B cell (primary cell): ENCODE data around the gene CTBP2. TPM values are rescaled to one million over a fixed set of nuclear protein-coding genes. Genes with fewer than 3 reads are reported as not detected.

Experiments used
- ATAC-seq: fragments of 200-7000 bp; cut with Tn5 transposase; one replicate; pipeline ENCODE4 v1.10.0; 2021; ENCODE audit warnings: low read depth, mild to moderate bottlenecking, moderate number of reproducible peaks, moderate library complexity
- CTCF ChIA-PET: fragments of 350-600 bp; sonication (Branson Sonifier 250); formaldehyde crosslinking; loops from one replicate; lab custom pipeline; 2021; ENCODE audit warnings: antibody characterized with exemption, inconsistent platforms; lab: Charles Lee
- POLR2A ChIA-PET: fragments of 350-600 bp; sonication (Branson Sonifier 250); formaldehyde crosslinking; loops from one replicate; lab custom pipeline; 2021; ENCODE audit warnings: antibody characterized with exemption; lab: Charles Lee
- DNase-seq: peaks from one replicate; pipeline ENCODE4 v3.0.0; 2013
- H2AFZ ChIP-seq: 2 replicates; pipeline ENCODE4 v1.6.1; 2012; ENCODE audit warnings: mild to moderate bottlenecking, low read depth, low read length; ENCODE audit not compliant: insufficient read depth, poor library complexity, severe bottlenecking
- H3K27ac ChIP-seq, 2 donors: 1 replicate in 1 of 2; 2 replicates in 1 of 2; pipeline ENCODE4 v1.5.1; 2012 to 2013; ENCODE audit warnings: low read length in 2 of 2, mild to moderate bottlenecking in 2 of 2, moderate library complexity in 1 of 2
- H3K27me3 ChIP-seq, 4 experiments: fragments of 200-600 bp in 1 of 4; sonication (generic) in 1 of 4; replicated peaks in 1 of 4; 1 replicate in 2 of 4; 2 replicates in 2 of 4; pipeline versions ENCODE4 v1.6.1 to v1.7.0; 2013 to 2016; ENCODE audit warnings: low read length in 3 of 4, mild to moderate bottlenecking in 2 of 4, mixed read lengths in 1 of 4, moderate library complexity in 1 of 4; ENCODE audit not compliant: insufficient read depth in 4 of 4, control insufficient read depth in 3 of 4; ENCODE audit errors: control extremely low read depth in 1 of 4
- H3K36me3 ChIP-seq, 2 experiments: replicated peaks in 1 of 2; 1 replicate in 1 of 2; 2 replicates in 1 of 2; pipeline versions ENCODE4 v1.6.1 to v1.7.1; 2013; ENCODE audit warnings: low read length in 1 of 2; ENCODE audit not compliant: insufficient read depth in 2 of 2, control insufficient read depth in 1 of 2; ENCODE audit errors: control extremely low read depth in 1 of 2, extremely low read depth in 1 of 2
- H3K4me1 ChIP-seq, 2 donors: fragments of 200-600 bp in 1 of 2; sonication (generic) in 1 of 2; 1 replicate in 1 of 2; 2 replicates in 1 of 2; pipeline versions ENCODE4 v1.5.1 to v1.6.1; 2013 to 2017; ENCODE audit warnings: low read length in 2 of 2; ENCODE audit not compliant: control insufficient read depth in 2 of 2, insufficient read depth in 2 of 2
- H3K4me2 ChIP-seq: replicated peaks from 2 replicates; pipeline ENCODE3; 2012; ENCODE audit warnings: mild to moderate bottlenecking, low read depth, low read length; ENCODE audit not compliant: poor library complexity, severe bottlenecking
- H3K4me3 ChIP-seq, 5 experiments: fragments of 200-600 bp in 1 of 5; sonication (generic) in 1 of 5; 1 replicate in 3 of 5; 2 replicates in 2 of 5; pipeline versions ENCODE4 v1.5.1 to v1.7.0; 2011 to 2016; ENCODE audit warnings: low read length in 4 of 5, mild to moderate bottlenecking in 4 of 5, low read depth in 2 of 5, control low read depth in 1 of 5, moderate library complexity in 1 of 5; ENCODE audit not compliant: insufficient read depth in 1 of 5; ENCODE audit errors: control extremely low read depth in 1 of 5, extremely low read depth in 1 of 5
- H3K79me2 ChIP-seq: fragments of 200-600 bp; sonication (generic); one replicate; pipeline ENCODE4 v1.6.0; 2016; ENCODE audit warnings: low read length; ENCODE audit not compliant: control insufficient read depth, insufficient read depth
- H3K9ac ChIP-seq: fragments of 200-600 bp; sonication (generic); 2 replicates; pipeline ENCODE4 v1.6.1; 2017; ENCODE audit warnings: mild to moderate bottlenecking, low read length, moderate library complexity
- H3K9me3 ChIP-seq, 3 donors: one replicate each; pipeline versions ENCODE4 v1.6.1 to v1.7.1; 2013; ENCODE audit warnings: low read length in 2 of 3; ENCODE audit not compliant: control insufficient read depth in 2 of 3, insufficient read depth in 1 of 3; ENCODE audit errors: control extremely low read depth in 1 of 3
- H4K20me1 ChIP-seq: 2 replicates; pipeline ENCODE4 v1.6.0; 2012; ENCODE audit warnings: mild to moderate bottlenecking, low read length; ENCODE audit not compliant: insufficient read depth, control insufficient read depth, poor library complexity, severe bottlenecking
- H3K27ac Mint-ChIP-seq: one replicate; pipeline ENCODE4 v1.8.0; 2021; ENCODE audit warnings: mixed read lengths
- H3K27me3 Mint-ChIP-seq: one replicate; pipeline ENCODE4 v1.8.0; 2021; ENCODE audit warnings: mixed read lengths
- H3K4me1 Mint-ChIP-seq: one replicate; pipeline ENCODE4 v1.8.0; 2021; ENCODE audit warnings: mixed read lengths
- H3K4me3 Mint-ChIP-seq: one replicate; pipeline ENCODE4 v1.8.0; 2021; ENCODE audit warnings: mixed read lengths
- H3K9me3 Mint-ChIP-seq: one replicate; pipeline ENCODE4 v1.8.0; 2022; ENCODE audit warnings: mixed read lengths; ENCODE audit not compliant: insufficient read depth
- EZH2 ChIP-seq: IDR thresholded peaks from 2 replicates; pipeline ENCODE4 v1.6.1; 2012; ENCODE audit warnings: borderline replicate concordance, low read depth, mild to moderate bottlenecking, moderate library complexity, low read length; ENCODE audit not compliant: insufficient read depth, poor library complexity, severe bottlenecking
- WGBS: methylation state at CpG from one replicate; pipeline ENCODE4 v1.1.5; 2013; ENCODE audit warnings: missing lambda C conversion rate; ENCODE audit not compliant: insufficient coverage; 5-methylcytosine and 5-hydroxymethylcytosine counted together
- intact Hi-C: fragments of 100-400 bp; cut with micrococcal nuclease; formaldehyde crosslinking; loops from one replicate; pipeline ENCODE4 v1.10.0; 2022
- polyA plus RNA-seq: library from polyadenylated mRNA; depleted of rRNA; stranded (reverse); fragments of >200 nt; gene quantifications from 2 replicates; pipeline ENCODE4 v1.2.3, GENCODE V29; 2012
- total RNA-seq, 2 donors: library from RNA; stranded (reverse); fragments of 120-200 nt in 1 of 2; gene quantifications; 1 replicate in 1 of 2; 2 replicates in 1 of 2; pipeline versions ENCODE4 v1.2.3 to v1.2.4, GENCODE V29; 2013 to 2022
- TF ChIP-seq, protein P1 (sequence below): fragments of 200-600 bp; IDR thresholded peaks from one replicate; pipeline ENCODE4 v1.8.0; 2022; ENCODE audit warnings: antibody characterized with exemption, mild to moderate bottlenecking

The CTBP2 gene
- total and polyA plus RNA-seq, 2 donors (not counting 1 experiment from before 2014, with no cell fraction given): 0.39 to 0.85 TPM

DNA sequence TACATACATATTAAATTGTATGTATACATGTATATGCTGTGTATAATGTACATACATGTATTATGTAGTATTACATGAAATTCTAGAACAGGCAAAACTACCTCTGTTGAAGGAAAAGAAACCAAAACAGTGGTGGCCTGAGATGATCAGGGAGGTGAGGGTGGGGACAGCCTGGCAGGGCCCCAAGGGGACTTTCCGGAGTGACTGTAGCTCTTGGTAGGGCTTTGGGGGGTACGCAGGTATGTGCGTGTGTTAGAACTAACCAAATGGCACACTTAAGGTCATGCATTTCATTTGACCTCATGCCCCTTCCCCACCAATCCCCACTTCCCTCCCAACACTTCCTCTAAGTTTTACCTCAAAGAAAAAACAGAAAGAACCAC is 31.3 kb downstream of the CTBP2 start:
- Mint-ChIP-seq H3K4me3 (no peak overlapping the region), H3K9me3 (no peaks in the 10 kb centered on the region), H3K27me3 (peaks cover 5% of the 10 kb centered on the region), H3K4me1 (no peaks in the 10 kb centered on the region), H3K27ac (no peak overlapping the region)
- H3K79me2 ChIP-seq: no peaks in the 10 kb centered on the region
- H3K27me3 ChIP-seq: no peaks in the 10 kb centered on the region
- no peaks in the 10 kb centered on the region for H4K20me1 ChIP-seq
- ATAC-seq: no peak
- H3K4me2 ChIP-seq: no peak overlapping the region
- POLR2A ChIA-PET: no interaction called here
- H3K4me3 ChIP-seq: no peak overlapping the region
- H3K4me1 ChIP-seq: no peaks in the 10 kb centered on the region
- H3K9ac ChIP-seq: no peak overlapping the region
- H3K36me3 ChIP-seq: no peaks in the 10 kb centered on the region
- H2AFZ ChIP-seq: no peak overlapping the region
- DNase-seq: no peak
- H3K27ac ChIP-seq: no peak overlapping the region
- CTCF ChIA-PET: no interaction called here
- TF ChIP-seq EZH2: no peak
- TF ChIP-seq, protein P1, sequence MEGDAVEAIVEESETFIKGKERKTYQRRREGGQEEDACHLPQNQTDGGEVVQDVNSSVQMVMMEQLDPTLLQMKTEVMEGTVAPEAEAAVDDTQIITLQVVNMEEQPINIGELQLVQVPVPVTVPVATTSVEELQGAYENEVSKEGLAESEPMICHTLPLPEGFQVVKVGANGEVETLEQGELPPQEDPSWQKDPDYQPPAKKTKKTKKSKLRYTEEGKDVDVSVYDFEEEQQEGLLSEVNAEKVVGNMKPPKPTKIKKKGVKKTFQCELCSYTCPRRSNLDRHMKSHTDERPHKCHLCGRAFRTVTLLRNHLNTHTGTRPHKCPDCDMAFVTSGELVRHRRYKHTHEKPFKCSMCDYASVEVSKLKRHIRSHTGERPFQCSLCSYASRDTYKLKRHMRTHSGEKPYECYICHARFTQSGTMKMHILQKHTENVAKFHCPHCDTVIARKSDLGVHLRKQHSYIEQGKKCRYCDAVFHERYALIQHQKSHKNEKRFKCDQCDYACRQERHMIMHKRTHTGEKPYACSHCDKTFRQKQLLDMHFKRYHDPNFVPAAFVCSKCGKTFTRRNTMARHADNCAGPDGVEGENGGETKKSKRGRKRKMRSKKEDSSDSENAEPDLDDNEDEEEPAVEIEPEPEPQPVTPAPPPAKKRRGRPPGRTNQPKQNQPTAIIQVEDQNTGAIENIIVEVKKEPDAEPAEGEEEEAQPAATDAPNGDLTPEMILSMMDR: no peak
- intact Hi-C loops: no loop called here
- H3K9me3 ChIP-seq: peaks cover 0 to 10% (median 0%) of the 10 kb centered on the region in 3 donors
- WGBS: 40% methylated on average over 2 of the region's 3 CpGs

DNA sequence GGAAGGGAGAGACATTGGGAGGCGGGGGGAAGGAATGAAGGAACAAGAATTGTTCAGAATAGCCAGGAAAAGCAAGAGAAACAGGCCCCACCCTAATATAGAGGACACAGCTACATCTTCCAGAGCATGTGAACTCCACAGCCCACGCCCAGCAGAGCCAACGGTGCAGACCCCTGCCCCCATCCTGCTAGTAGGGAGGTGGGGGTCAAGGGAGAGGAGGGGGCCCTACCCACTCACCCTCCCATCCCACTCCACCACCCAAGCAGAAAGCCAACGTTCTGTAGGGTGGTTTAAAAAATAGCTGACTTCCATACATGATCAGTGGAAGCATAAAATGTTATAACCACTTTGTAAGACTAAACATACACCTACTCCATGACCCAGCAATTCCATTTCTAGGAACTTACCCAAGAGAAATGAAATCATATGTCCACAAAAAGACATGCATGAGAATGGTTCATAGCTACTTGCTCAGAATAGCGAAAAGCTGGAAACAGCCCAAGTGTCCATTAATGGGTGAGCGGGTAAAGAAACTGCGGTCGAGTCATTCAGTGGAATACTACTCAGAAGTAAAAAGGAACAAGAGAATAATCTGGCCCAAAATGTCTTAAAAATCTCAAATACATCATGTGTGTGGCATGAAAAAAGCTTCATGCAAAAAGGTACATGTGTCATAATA is 31.8 kb downstream of the CTBP2 start:
- H3K4me1 ChIP-seq: no peaks in the 10 kb centered on the region
- H3K79me2 ChIP-seq: no peaks in the 10 kb centered on the region
- no peaks in the 10 kb centered on the region for H4K20me1 ChIP-seq
- DNase-seq: no peak
- H2AFZ ChIP-seq: no peak overlapping the region
- WGBS: 100% methylated on average over 2 of the region's 8 CpGs
- H3K9me3 ChIP-seq: peaks cover 0 to 10% (median 0%) of the 10 kb centered on the region in 3 donors
- H3K36me3 ChIP-seq: no peaks in the 10 kb centered on the region
- no peak overlapping the region for H3K27ac Mint-ChIP-seq
- H3K4me2 ChIP-seq: no peak overlapping the region
- POLR2A ChIA-PET: no interaction called here
- H3K9me3 Mint-ChIP-seq: no peaks in the 10 kb centered on the region
- no peaks in the 10 kb centered on the region for H3K27me3 ChIP-seq
- intact Hi-C loops: no loop called here
- ATAC-seq: no peak
- H3K4me3 Mint-ChIP-seq: no peak overlapping the region
- CTCF ChIA-PET: no interaction called here
- no peak overlapping the region for H3K9ac ChIP-seq
- no peak overlapping the region for H3K4me3 ChIP-seq
- no peak overlapping the region for H3K27ac ChIP-seq
- TF ChIP-seq, protein P1: no peak
- no peak for TF ChIP-seq EZH2
- no peaks in the 10 kb centered on the region for H3K4me1 Mint-ChIP-seq
- H3K27me3 Mint-ChIP-seq: peaks cover 3% of the 10 kb centered on the region
